Measurements from ENCODE around the gene NPDC1.

NPDC1 gene

GRCh38 chr9:137056739-137057415 is 10.9 kb upstream of the NPDC1 start:
- Histone ChIP-seq H3K27ac (ENCODE audit: low read length, poor library complexity, severe bottlenecking) (no peak overlapping the region), H2AFZ (ENCODE audit: low read depth, low read length) (no peak overlapping the region)

GRCh38 chr9:137055385-137056364 is 9.7 kb upstream of the NPDC1 start:
- Histone ChIP-seq H3K27ac (ENCODE audit: low read length, poor library complexity, severe bottlenecking) (no peak overlapping the region), H3K4me2 (ENCODE audit: low read length, poor library complexity, severe bottlenecking) (no peak overlapping the region), H3K27me3 (ENCODE audit: control insufficient read depth in 1 of 2, insufficient read depth in 1 of 2, low read length in 2 of 2) (peaks cover 50 to 69% of the 10 kb centered on the region in 2 experiments)

More at GRCh38 chr9:137056739-137057415, 10.9 kb upstream of the NPDC1 start:
- Histone ChIP-seq H3K9ac (ENCODE audit: low read length) (no peak overlapping the region), H3K23ac (ENCODE audit: low read length in 2 of 2) (no peak overlapping the region), H3K9me3 (ENCODE audit: control insufficient read depth, low read length) (no peaks in the 10 kb centered on the region), H3K4me3 (ENCODE audit: insufficient read depth in 1 of 2, low read depth in 1 of 2, low read length in 2 of 2) (no peak overlapping the region), H3K4me1 (ENCODE audit: control insufficient read depth, insufficient read depth, low read depth, low read length) (peaks cover 16% of the 10 kb centered on the region), H4K8ac (ENCODE audit: low read length) (no peak overlapping the region), H2AK5ac (ENCODE audit: low read length, severe bottlenecking) (no peak overlapping the region), H4K91ac (ENCODE audit: low read length) (no peak overlapping the region), H2BK12ac (ENCODE audit: low read length in 2 of 2) (no peak overlapping the region), H3K14ac (ENCODE audit: low read length in 2 of 2) (no peak overlapping the region), H3K36me3 (ENCODE audit: control insufficient read depth in 1 of 2, insufficient read depth in 2 of 2, low read depth in 1 of 2, low read length in 2 of 2) (no peaks in the 10 kb centered on the region), H2BK120ac (ENCODE audit: low read depth, low read length) (no peak overlapping the region), H3K79me1 (replicated peaks; ENCODE audit: low read length, poor library complexity, severe bottlenecking) (no peaks in the 10 kb centered on the region), H3K4me2 (ENCODE audit: low read length, poor library complexity, severe bottlenecking) (no peak overlapping the region), H3K4ac (ENCODE audit: low read depth in 1 of 2, low read length in 2 of 2) (no peak overlapping the region), H3K18ac (ENCODE audit: low read depth in 1 of 2, low read length in 2 of 2) (no peak overlapping the region), H3K27me3 (ENCODE audit: control insufficient read depth in 1 of 2, insufficient read depth in 1 of 2, low read length in 2 of 2) (peaks cover 40 to 57% of the 10 kb centered on the region in 2 experiments), H2BK15ac (ENCODE audit: low read depth, poor library complexity, severe bottlenecking) (no peak overlapping the region), H2BK5ac (ENCODE audit: low read depth, low read length, poor library complexity, severe bottlenecking) (no peak overlapping the region)
- 85% methylated on average over 15 of the region's 17 CpGs for WGBS
- DNase-seq: no peak

GRCh38 chr9:137054932-137055384 is 9.0 kb upstream of the NPDC1 start:
- Histone ChIP-seq H2BK12ac (ENCODE audit: low read length in 2 of 2) (no peak overlapping the region), H3K27me3 (ENCODE audit: control insufficient read depth in 1 of 2, insufficient read depth in 1 of 2, low read length in 2 of 2) (peaks cover 57 to 76% of the 10 kb centered on the region in 2 experiments), H2AK5ac (ENCODE audit: low read length, severe bottlenecking) (no peak overlapping the region), H2BK120ac (ENCODE audit: low read depth, low read length) (no peak overlapping the region), H3K23ac (ENCODE audit: low read length in 2 of 2) (no peak overlapping the region), H2BK15ac (ENCODE audit: low read depth, poor library complexity, severe bottlenecking) (no peak overlapping the region), H3K4me3 (ENCODE audit: insufficient read depth in 1 of 2, low read depth in 1 of 2, low read length in 2 of 2) (no peak overlapping the region), H3K79me1 (replicated peaks; ENCODE audit: low read length, poor library complexity, severe bottlenecking) (no peaks in the 10 kb centered on the region), H3K18ac (ENCODE audit: low read depth in 1 of 2, low read length in 2 of 2) (no peak overlapping the region), H3K27ac (ENCODE audit: low read length, poor library complexity, severe bottlenecking) (no peak overlapping the region), H4K8ac (ENCODE audit: low read length) (no peak overlapping the region), H3K36me3 (ENCODE audit: control insufficient read depth in 1 of 2, insufficient read depth in 2 of 2, low read depth in 1 of 2, low read length in 2 of 2) (no peaks in the 10 kb centered on the region), H3K4me2 (ENCODE audit: low read length, poor library complexity, severe bottlenecking) (no peak overlapping the region), H2BK5ac (ENCODE audit: low read depth, low read length, poor library complexity, severe bottlenecking) (no peak overlapping the region), H4K91ac (ENCODE audit: low read length) (no peak overlapping the region), H3K9ac (ENCODE audit: low read length) (no peak overlapping the region), H3K14ac (ENCODE audit: low read length in 2 of 2) (no peak overlapping the region), H3K4ac (ENCODE audit: low read depth in 1 of 2, low read length in 2 of 2) (no peak overlapping the region), H2AFZ (ENCODE audit: low read depth, low read length) (no peak overlapping the region), H3K4me1 (ENCODE audit: control insufficient read depth, insufficient read depth, low read depth, low read length) (peaks cover 16% of the 10 kb centered on the region), H3K9me3 (ENCODE audit: control insufficient read depth, low read length) (no peaks in the 10 kb centered on the region)
- 83% methylated on average over 17 of the region's 17 CpGs for WGBS
- no peak for DNase-seq

More at GRCh38 chr9:137055385-137056364, 9.7 kb upstream of the NPDC1 start:
- Histone ChIP-seq H3K9ac (ENCODE audit: low read length) (no peak overlapping the region), H2BK5ac (ENCODE audit: low read depth, low read length, poor library complexity, severe bottlenecking) (no peak overlapping the region), H3K4me3 (ENCODE audit: insufficient read depth in 1 of 2, low read depth in 1 of 2, low read length in 2 of 2) (no peak overlapping the region), H2BK15ac (ENCODE audit: low read depth, poor library complexity, severe bottlenecking) (no peak overlapping the region), H3K79me1 (replicated peaks; ENCODE audit: low read length, poor library complexity, severe bottlenecking) (no peaks in the 10 kb centered on the region), H3K14ac (ENCODE audit: low read length in 2 of 2) (no peak overlapping the region), H3K9me3 (ENCODE audit: control insufficient read depth, low read length) (no peaks in the 10 kb centered on the region), H3K4me1 (ENCODE audit: control insufficient read depth, insufficient read depth, low read depth, low read length) (peaks cover 16% of the 10 kb centered on the region), H2BK120ac (ENCODE audit: low read depth, low read length) (no peak overlapping the region), H4K8ac (ENCODE audit: low read length) (no peak overlapping the region), H3K18ac (ENCODE audit: low read depth in 1 of 2, low read length in 2 of 2) (no peak overlapping the region), H3K36me3 (ENCODE audit: control insufficient read depth in 1 of 2, insufficient read depth in 2 of 2, low read depth in 1 of 2, low read length in 2 of 2) (no peaks in the 10 kb centered on the region), H3K4ac (ENCODE audit: low read depth in 1 of 2, low read length in 2 of 2) (no peak overlapping the region), H2AK5ac (ENCODE audit: low read length, severe bottlenecking) (no peak overlapping the region), H4K91ac (ENCODE audit: low read length) (no peak overlapping the region), H3K23ac (ENCODE audit: low read length in 2 of 2) (no peak overlapping the region), H2BK12ac (ENCODE audit: low read length in 2 of 2) (no peak overlapping the region), H2AFZ (ENCODE audit: low read depth, low read length) (no peak overlapping the region)
- 75% methylated on average over 28 of the region's 28 CpGs for WGBS
- DNase-seq: no peak

All from mesenchymal stem cell (in vitro differentiated cells and primary cell).